ENCODE measurements around the gene MIPOL1.

The MIPOL1 gene

DNA sequence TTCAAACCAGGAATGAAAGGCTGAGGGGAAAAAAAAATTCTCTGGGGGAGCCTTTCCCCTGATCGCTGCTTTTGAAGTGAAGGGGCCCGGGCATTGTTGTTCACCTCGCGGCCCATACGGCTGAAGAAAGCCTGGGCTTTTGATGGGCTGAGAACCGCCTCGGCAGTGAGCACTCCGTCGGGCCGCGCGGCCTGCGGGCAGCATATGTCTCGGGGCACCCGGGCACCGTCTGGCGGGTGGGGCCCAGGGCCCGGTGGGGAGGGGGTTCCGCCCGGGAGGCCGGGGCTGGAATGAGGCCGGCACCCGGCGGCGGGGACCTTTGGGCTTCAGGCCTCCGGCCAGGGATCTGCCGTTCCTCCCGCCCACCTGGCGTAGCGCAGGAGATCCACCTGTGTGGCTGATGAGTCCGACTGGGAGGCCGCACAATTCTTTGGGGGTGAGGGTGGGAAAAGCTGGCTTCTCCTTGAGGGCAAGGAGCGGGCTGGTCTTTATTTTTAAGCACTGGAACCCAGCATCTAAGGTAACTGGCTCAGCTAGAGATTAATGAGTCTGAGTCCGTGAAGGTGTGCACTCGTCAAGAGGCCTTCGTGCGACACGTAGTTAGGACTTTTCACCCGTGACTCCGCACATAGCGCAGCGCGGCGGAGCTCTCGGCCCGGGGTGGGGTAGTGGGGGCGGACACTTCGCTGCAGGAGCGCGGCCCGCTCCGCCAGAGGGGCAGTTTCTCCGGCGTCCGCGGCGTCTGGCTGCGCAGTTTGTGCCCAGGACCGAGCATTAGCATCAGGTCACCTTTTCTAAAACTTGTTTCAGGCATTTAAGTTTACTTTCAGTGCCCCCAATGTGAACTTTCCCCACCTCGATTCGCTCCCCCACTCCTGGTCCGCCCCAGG, 386.7 kb downstream of the MIPOL1 start:
- H3K4me3 ChIP-seq (replicated peaks; ENCODE audit: low read depth, low read length): no peak overlapping the region
- TF ChIP-seq, protein P1, sequence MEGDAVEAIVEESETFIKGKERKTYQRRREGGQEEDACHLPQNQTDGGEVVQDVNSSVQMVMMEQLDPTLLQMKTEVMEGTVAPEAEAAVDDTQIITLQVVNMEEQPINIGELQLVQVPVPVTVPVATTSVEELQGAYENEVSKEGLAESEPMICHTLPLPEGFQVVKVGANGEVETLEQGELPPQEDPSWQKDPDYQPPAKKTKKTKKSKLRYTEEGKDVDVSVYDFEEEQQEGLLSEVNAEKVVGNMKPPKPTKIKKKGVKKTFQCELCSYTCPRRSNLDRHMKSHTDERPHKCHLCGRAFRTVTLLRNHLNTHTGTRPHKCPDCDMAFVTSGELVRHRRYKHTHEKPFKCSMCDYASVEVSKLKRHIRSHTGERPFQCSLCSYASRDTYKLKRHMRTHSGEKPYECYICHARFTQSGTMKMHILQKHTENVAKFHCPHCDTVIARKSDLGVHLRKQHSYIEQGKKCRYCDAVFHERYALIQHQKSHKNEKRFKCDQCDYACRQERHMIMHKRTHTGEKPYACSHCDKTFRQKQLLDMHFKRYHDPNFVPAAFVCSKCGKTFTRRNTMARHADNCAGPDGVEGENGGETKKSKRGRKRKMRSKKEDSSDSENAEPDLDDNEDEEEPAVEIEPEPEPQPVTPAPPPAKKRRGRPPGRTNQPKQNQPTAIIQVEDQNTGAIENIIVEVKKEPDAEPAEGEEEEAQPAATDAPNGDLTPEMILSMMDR (IDR thresholded peaks at IDR 0.05; ENCODE audit: low read length, missing control alignments): no peak
- no peak for DNase-seq (ENCODE audit: low read depth)

GRCh38 chr14:37585101-37585511, 387.4 kb downstream of the MIPOL1 start:
- DNase-seq (ENCODE audit: low read depth): no peak
- no peak overlapping the region for H3K4me3 ChIP-seq (replicated peaks; ENCODE audit: low read depth, low read length)
- TF ChIP-seq, protein P1 (IDR thresholded peaks at IDR 0.05; ENCODE audit: low read length, missing control alignments): no peak

GRCh38 chr14:37585971-37586796, 388.4 kb downstream of the MIPOL1 start:
- DNase-seq (ENCODE audit: low read depth): no peak
- TF ChIP-seq, protein P1 (IDR thresholded peaks at IDR 0.05; ENCODE audit: low read length, missing control alignments): no peak
- no peak overlapping the region for H3K4me3 ChIP-seq (replicated peaks; ENCODE audit: low read depth, low read length)

GRCh38 chr14:37586797-37587130, 389.0 kb downstream of the MIPOL1 start:
- H3K4me3 ChIP-seq (replicated peaks; ENCODE audit: low read depth, low read length): no peak overlapping the region
- TF ChIP-seq, protein P1 (IDR thresholded peaks at IDR 0.05; ENCODE audit: low read length, missing control alignments): no peak
- no peak for DNase-seq (ENCODE audit: low read depth)

GRCh38 chr14:37587131-37587803, 389.5 kb downstream of the MIPOL1 start:
- TF ChIP-seq, protein P1 (IDR thresholded peaks at IDR 0.05; ENCODE audit: low read length, missing control alignments): no peak
- no peak overlapping the region for H3K4me3 ChIP-seq (replicated peaks; ENCODE audit: low read depth, low read length)
- DNase-seq (ENCODE audit: low read depth): no peak

DNA sequence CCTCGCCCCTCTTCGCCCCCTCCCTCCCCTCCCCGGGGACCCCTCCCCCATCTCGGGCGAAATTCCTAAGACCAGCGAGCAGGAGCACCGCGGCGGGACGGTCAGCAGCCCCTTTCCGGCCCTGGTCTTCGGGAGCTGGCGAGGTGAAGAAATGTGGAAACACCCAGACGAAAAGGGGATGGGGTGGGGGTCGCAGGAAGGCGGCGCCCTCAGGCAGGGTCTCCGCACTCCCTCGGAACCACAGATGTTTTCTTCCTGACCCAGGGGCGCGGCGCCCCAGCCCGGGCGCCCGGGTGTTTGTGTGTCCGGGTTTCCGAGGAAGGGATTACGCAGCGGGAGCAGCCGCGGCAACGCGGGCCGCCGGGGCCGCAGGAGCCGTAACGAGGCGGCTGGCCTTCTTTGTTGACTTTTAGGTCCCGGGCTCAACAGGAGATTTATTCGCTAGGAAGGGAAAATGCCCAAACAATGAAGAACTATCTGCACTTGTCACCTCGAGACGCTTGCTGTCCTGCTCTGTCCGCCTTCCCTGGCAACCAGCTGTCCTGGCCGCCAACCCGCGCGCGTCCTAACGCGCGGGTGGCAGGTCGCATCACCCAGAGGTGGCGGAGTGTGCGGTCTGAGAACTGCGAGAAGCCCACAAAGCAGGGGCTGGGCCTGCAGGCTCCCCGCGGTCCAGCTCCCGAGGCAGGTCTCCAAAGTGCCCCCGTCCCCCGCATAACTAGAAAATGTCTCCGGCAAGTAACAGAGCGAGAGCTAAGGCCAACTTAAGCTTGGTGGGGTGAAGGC, 390.3 kb downstream of the MIPOL1 start:
- H3K4me3 ChIP-seq (replicated peaks; ENCODE audit: low read depth, low read length): no peak overlapping the region
- no peak for DNase-seq (ENCODE audit: low read depth)

More for the DNA sequence above, 390.3 kb downstream of the MIPOL1 start:
- TF ChIP-seq, protein P1 (IDR thresholded peaks at IDR 0.05; ENCODE audit: low read length, missing control alignments): no peak

Measured in fibroblast of pulmonary artery (primary cell).